AG04449 (cell line): ENCODE results near the gene ABLIM2.

ENCODE experiments used
- CTCF ChIA-PET: fragments of 350-600 bp; formaldehyde crosslinking; extraction: SDS; loops from one replicate; lab custom pipeline; 2021; ENCODE audit warnings: antibody characterized with exemption; lab: Yijun Ruan, JAX
- POLR2A ChIA-PET: fragments of 400-600, 350-600 bp; formaldehyde crosslinking; extraction: SDS; loops from one replicate; lab custom pipeline; 2020; ENCODE audit warnings: antibody characterized with exemption, inconsistent platforms; lab: Yijun Ruan, JAX
- DNase-seq: peaks from one replicate; pipeline ENCODE4 v3.0.0-alpha.2; 2010; ENCODE audit warnings: low read depth, low spot score
- H3K4me3 ChIP-seq: 2 replicates; pipeline ENCODE4 v1.5.1; 2011; ENCODE audit warnings: low read depth, mild to moderate bottlenecking, control low read depth, low read length
- CTCF ChIP-seq: IDR thresholded peaks from one replicate; pipeline ENCODE4 v1.5.1; 2011; ENCODE audit warnings: mild to moderate bottlenecking, moderate library complexity, low read length, control low read depth, inconsistent platforms; ENCODE audit not compliant: insufficient read depth; ENCODE audit errors: missing control alignments

Gene ABLIM2

GRCh38 chr4:8077181-8078108 is 81.2 kb downstream of the ABLIM2 start:
- CTCF ChIA-PET, result no interaction called here
- no peak for DNase-seq
- no peak for TF ChIP-seq CTCF
- POLR2A ChIA-PET, result no interaction called here
- no peak overlapping the region for H3K4me3 ChIP-seq

- H3K4me3 ChIP-seq, result no peak overlapping the region
- no peak for TF ChIP-seq CTCF
- ChIA-PET CTCF (interaction anchor here (0.5 to 1.5 kb wide), 2 partner anchors 9 to 177 kb away, joined by 4 read pairs; no protein-coding TSS in a partner anchor), POLR2A (no interaction called here)
- DNase-seq, result no peak
Observed at GRCh38 chr4:8076023-8076422, 82.6 kb downstream of the ABLIM2 start.

GRCh38 chr4:8073206-8073863 is 85.3 kb downstream of the ABLIM2 start:
- H3K4me3 ChIP-seq, result no peak overlapping the region
- TF ChIP-seq CTCF, result no peak
- POLR2A ChIA-PET, result no interaction called here
- CTCF ChIA-PET, result no interaction called here
- no peak for DNase-seq

DNA sequence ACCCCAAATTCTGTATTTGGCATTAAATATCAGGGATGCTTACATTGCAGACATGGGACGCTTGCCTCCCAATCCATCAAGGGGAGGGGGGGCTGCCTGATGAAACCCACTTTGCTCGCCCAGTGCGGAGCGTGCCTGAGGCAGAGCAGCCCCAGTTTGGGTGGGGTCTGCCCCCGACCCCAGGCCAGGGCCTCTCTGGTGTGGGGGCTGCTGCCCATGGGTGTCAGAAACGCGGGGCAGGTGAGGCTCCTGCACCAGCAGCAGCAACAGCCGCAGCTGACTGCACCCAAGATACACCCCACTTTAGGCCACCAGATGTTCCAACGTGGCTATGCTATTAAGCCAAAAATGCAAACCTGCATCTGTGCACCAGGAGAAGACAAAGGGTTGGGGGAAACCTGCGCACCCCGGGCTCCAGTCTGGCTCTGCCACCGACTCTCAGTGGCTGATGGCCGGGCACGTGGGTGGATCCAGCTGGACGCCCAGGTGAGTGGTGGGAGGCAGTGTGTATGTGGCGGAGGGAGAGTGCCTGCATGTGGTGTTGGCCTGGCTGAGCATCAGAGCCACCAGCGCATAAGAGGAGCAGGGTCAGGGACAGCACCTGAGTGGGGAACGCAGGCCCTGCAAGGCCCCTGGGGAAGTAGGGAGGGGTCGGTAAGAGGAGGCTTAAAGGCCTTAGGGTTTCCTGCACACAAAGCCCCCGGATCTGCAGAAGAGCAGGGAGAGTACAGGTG is 86.2 kb downstream of the ABLIM2 start:
- no peak for TF ChIP-seq CTCF
- CTCF ChIA-PET, result no interaction called here
- no peak for DNase-seq
- POLR2A ChIA-PET, result no interaction called here
- H3K4me3 ChIP-seq, result no peak overlapping the region

DNA sequence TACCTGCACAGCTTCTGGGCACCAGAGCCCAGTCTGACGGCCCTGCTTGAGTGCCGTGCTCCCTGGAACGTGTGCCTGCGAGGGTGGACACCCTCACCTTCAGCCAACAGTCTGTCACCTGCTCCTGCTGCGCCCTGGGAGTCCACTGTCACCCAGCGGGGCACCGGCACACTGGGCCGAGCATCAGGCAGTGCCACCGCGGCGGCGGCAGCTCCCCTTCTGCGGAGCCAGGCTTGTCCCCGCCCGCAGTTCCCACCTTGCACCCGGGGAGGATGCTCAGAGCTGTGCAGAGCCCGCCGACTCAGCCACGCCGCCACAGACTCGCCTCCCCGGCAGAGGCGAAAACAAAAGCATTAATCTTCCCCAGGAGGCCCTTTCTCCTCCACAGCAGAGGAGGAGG is 86.8 kb downstream of the ABLIM2 start:
- no peak for TF ChIP-seq CTCF
- no peak for DNase-seq
- H3K4me3 ChIP-seq, result no peak overlapping the region
- ChIA-PET CTCF (no interaction called here), POLR2A (no interaction called here)
